SK-N-SH (cell line): ENCODE measurements around the gene IQSEC1.

ENCODE experiments used
- CTCF ChIP-seq: fragments of 200-600 bp; sonication (generic); IDR thresholded peaks from 2 replicates; pipeline ENCODE4 v1.6.1; 2017; ENCODE audit warnings: antibody characterized with exemption, mild to moderate bottlenecking, moderate library complexity
- FOXM1 ChIP-seq: IDR thresholded peaks from 2 replicates; pipeline ENCODE4 v1.4.0; 2012; ENCODE audit warnings: low read depth, mild to moderate bottlenecking

GRCh38 chr3:13054341-13055285, 18.6 kb downstream of the IQSEC1 start:
- no peak for TF ChIP-seq CTCF
- TF ChIP-seq FOXM1, result no peak
